ENCODE results near the gene LTBR.

DNA sequence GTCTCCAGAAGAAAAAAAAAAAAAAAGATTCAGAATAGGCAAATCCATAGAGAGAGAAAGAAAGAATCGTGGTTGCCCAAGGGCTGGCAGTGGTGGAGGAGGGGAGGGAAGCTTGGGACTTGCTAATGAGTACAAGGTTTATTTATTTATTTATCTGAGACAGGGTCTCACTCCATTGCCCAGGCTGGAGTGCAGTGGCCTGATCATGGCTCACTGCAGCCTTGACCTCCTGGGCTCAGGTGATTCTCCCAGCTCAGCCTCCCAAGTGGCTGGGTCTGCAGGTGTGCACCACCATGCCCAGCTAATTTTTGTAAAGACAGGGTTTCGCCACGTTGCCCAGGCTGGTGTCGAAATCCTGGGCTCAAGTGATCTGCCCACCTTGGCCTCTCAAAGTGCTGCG lies 32.3 kb upstream of the LTBR start:
- TF ChIP-seq, protein P1, sequence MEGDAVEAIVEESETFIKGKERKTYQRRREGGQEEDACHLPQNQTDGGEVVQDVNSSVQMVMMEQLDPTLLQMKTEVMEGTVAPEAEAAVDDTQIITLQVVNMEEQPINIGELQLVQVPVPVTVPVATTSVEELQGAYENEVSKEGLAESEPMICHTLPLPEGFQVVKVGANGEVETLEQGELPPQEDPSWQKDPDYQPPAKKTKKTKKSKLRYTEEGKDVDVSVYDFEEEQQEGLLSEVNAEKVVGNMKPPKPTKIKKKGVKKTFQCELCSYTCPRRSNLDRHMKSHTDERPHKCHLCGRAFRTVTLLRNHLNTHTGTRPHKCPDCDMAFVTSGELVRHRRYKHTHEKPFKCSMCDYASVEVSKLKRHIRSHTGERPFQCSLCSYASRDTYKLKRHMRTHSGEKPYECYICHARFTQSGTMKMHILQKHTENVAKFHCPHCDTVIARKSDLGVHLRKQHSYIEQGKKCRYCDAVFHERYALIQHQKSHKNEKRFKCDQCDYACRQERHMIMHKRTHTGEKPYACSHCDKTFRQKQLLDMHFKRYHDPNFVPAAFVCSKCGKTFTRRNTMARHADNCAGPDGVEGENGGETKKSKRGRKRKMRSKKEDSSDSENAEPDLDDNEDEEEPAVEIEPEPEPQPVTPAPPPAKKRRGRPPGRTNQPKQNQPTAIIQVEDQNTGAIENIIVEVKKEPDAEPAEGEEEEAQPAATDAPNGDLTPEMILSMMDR (IDR thresholded peaks at IDR 0.05): no peak
- TF ChIP-seq POLR2A (IDR thresholded peaks at IDR 0.05): no peak
